HCT116 (cell line): Measurements from ENCODE around the gene PMEPA1.

Experiments used
- SP1 ChIP-seq: IDR thresholded peaks from 2 replicates; pipeline ENCODE4 v1.6.1; 2012; ENCODE audit warnings: low read depth
- SRF ChIP-seq: IDR thresholded peaks from 2 replicates; pipeline ENCODE4 v1.6.1; 2012; ENCODE audit warnings: low read depth

DNA sequence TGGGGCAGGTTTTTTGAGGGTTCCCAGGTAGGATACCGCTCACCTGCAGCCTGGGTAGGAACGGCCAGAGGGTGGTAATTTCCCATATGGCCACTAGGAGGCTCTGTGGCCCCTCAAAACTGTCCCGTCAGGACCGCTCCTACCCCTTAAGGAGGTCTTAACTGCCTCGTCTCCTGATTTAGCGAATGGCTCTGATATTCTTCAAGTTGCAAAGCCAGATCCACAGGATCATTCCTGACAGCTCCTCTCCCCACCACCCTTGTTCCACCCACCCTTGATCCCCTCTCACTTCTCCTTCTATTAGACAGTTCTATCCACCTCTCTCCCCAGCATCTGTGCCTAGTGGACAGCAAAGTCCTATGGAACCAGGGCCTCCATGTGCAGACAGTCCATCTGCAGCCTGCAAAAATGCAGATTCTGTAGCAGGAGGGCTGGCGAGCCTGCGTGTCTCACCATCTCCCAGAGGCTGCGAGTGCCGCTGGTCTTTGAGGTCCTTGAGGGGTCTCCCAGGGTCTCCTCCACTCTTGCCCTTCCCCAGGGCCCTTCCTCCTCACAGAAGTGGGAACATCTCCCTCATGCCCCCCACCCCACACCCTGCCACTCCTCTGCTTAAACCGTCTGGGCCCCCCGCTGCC, 55.3 kb downstream of the PMEPA1 start:
- no peak for TF ChIP-seq SP1
- TF ChIP-seq SRF = no peak
